Measurements from ENCODE around the gene TPK1.

GRCh38 chr7:144549861-144550260 is 286.0 kb downstream of the TPK1 start:
- TF ChIP-seq POLR2A (IDR thresholded peaks at IDR 0.05; ENCODE audit: low read depth, low read length) (no peak), TAF1 (IDR thresholded peaks at IDR 0.05; ENCODE audit: borderline replicate concordance, low read depth, low read length) (no peak), POLR2AphosphoS5 (IDR thresholded peaks at IDR 0.05; ENCODE audit: low read depth, low read length) (no peak)

All from GM12892 (cell line).